ENCODE measurements around the gene SDHAF3. TPM values are rescaled to one million over a fixed set of nuclear protein-coding genes. Genes with fewer than 3 reads are reported as not detected.

Gene SDHAF3
- total RNA-seq, 1 donor from 2014 or later = 17.1 TPM

DNA sequence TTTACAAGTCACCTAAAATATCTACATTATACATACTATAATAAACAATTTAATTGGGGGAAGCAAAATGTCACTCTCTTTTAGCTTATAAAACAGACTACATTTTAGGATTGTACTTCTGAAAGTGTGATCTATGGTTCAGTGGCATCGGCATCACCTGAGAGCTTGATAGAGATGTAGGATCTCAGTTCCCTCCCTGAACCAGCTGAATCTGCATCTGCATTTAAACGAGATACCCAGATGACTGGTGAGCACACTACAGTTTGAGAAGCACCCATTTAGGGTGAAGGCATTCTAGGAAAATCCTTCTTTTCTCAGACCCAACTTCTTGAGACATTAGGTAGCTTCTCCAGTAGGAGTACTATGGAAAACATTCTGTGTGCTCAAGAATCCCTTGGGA is 21.5 kb upstream of the SDHAF3 start:
- Mint-ChIP-seq H3K9me3 (ENCODE audit: low read depth) (no peaks in the 10 kb centered on the region), H3K27ac (no peak overlapping the region), H3K27me3 (peaks cover 10% of the 10 kb centered on the region)

DNA sequence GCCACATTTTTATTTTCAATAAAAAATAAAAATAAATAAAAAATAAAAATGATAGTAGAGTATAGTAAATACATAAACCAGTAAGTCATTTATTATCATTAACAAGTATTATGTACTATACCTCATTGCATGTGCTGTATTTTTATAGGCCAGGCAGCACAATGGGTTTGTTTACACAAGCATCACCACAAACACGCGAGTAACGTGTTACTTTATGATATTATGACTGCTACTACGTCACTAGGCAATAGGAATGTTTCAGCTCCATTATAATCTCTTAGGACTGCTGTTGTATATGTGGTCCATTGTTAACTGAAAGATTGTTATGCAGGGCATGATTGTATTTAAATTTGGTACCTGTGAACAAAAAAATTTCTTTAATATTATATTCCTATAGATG is 20.8 kb upstream of the SDHAF3 start:
- Mint-ChIP-seq H3K27ac (no peak overlapping the region), H3K4me1 (ENCODE audit: low read depth) (no peaks in the 10 kb centered on the region), H3K27me3 (peaks cover 16% of the 10 kb centered on the region), H3K9me3 (ENCODE audit: low read depth) (no peaks in the 10 kb centered on the region), H3K36me3 (ENCODE audit: insufficient read depth) (no peaks in the 10 kb centered on the region), H3K4me3 (ENCODE audit: low read depth) (no peak overlapping the region)
- TF ChIP-seq, protein P1, sequence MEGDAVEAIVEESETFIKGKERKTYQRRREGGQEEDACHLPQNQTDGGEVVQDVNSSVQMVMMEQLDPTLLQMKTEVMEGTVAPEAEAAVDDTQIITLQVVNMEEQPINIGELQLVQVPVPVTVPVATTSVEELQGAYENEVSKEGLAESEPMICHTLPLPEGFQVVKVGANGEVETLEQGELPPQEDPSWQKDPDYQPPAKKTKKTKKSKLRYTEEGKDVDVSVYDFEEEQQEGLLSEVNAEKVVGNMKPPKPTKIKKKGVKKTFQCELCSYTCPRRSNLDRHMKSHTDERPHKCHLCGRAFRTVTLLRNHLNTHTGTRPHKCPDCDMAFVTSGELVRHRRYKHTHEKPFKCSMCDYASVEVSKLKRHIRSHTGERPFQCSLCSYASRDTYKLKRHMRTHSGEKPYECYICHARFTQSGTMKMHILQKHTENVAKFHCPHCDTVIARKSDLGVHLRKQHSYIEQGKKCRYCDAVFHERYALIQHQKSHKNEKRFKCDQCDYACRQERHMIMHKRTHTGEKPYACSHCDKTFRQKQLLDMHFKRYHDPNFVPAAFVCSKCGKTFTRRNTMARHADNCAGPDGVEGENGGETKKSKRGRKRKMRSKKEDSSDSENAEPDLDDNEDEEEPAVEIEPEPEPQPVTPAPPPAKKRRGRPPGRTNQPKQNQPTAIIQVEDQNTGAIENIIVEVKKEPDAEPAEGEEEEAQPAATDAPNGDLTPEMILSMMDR (IDR thresholded peaks at IDR 0.05; ENCODE audit: unreplicated experiment) = no peak
- no peak for DNase-seq (ENCODE audit: low spot score, unreplicated experiment)

More for the DNA sequence above, 21.5 kb upstream of the SDHAF3 start:
- no peak for DNase-seq (ENCODE audit: low spot score, unreplicated experiment)
- TF ChIP-seq, protein P1 (IDR thresholded peaks at IDR 0.05; ENCODE audit: unreplicated experiment) = no peak
- no peak overlapping the region for H3K4me3 Mint-ChIP-seq (ENCODE audit: low read depth)
- H3K36me3 Mint-ChIP-seq (ENCODE audit: insufficient read depth) = no peaks in the 10 kb centered on the region
- H3K4me1 Mint-ChIP-seq (ENCODE audit: low read depth) = no peaks in the 10 kb centered on the region

DNA sequence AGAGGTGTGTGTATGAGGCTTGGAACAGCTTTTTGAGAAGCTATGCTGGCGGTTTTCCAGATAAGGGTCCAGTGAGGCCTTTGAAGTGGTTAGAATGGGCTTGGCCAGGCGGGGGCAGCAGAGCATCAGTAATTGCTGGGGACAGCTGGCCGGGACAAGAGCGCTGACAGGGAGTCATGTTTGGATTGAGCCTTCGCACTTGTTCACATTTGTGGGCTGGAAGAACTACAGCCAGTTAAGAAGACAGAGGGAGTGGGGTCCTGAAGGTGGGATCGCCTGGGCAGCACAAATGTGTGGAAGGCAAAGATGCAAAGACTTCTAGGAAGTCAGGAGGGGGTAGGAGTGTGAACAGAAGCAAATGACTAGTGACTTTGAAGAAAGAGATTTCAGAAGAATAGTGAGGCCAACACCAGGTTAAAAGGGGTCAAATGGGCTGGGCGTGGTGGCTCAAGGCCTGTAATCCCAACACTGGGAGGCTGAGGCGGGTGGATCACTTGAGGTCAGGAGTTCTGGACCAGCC is 12.7 kb upstream of the SDHAF3 start:
- Mint-ChIP-seq H3K9me3 (ENCODE audit: low read depth) (peaks cover 5% of the 10 kb centered on the region), H3K4me1 (ENCODE audit: low read depth) (no peaks in the 10 kb centered on the region), H3K27me3 (peaks cover 26% of the 10 kb centered on the region), H3K27ac (no peak overlapping the region), H3K36me3 (ENCODE audit: insufficient read depth) (peaks cover 2% of the 10 kb centered on the region), H3K4me3 (ENCODE audit: low read depth) (no peak overlapping the region)
- peak; percentile 84 for DNase-seq (ENCODE audit: low spot score, unreplicated experiment)
- TF ChIP-seq, protein P1 (IDR thresholded peaks at IDR 0.05; ENCODE audit: unreplicated experiment) = peak; percentile 80

DNA sequence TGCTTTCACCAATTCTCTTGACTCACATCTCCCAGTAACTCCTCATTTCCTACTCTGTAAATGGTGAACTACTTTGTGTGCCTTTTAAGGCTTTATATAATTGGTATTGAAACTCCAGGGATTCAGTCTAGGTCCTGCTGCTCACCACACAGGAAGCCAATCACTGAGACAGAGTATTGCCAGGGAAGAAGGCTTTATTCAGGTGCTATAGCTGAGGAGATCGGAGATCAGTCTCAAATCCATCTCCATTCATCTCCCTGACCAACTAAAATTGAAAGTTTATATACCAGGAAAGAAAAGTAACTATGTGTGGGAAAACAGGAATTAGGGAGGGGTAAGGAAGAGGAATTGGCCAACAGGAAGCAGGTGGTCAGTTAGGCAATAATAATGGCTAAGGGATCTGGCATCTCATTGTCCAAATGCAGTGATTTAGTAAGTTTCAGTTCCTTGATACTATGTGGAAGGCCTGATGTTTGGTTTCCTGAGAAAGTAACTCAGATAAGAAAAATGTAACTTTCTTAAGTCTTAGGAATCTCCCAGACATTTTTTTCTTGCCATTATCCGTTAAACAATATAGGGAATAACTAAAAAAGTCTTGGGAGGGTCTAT is 10.2 kb upstream of the SDHAF3 start:
- DNase-seq (ENCODE audit: low spot score, unreplicated experiment) = no peak

DNA sequence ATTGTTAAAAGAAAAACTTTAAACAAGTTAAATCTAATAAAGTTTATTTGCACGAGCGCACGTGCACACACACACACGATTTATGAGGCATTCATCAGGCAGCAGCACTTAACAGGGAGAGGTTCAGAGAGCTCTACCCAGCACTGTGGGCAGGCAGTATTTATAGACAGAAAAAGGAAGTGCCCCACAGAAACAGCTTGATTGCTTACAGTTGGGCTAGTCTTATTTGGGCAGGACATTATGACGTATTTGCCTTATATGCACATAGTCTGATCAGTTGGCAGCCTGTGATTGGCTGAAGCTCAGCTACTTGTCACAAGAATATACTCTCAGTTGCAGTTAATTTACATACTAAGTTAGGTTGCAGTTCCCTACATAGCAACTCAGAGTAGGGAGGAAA is 1.2 kb upstream of the SDHAF3 start:
- Mint-ChIP-seq H3K9me3 (ENCODE audit: low read depth) (no peaks in the 10 kb centered on the region), H3K4me1 (ENCODE audit: low read depth) (peaks cover 12% of the 10 kb centered on the region), H3K27ac (no peak overlapping the region), H3K36me3 (ENCODE audit: insufficient read depth) (peaks cover 3% of the 10 kb centered on the region), H3K4me3 (ENCODE audit: low read depth) (peak overlapping the region; percentile 93), H3K27me3 (peaks cover 14% of the 10 kb centered on the region)
- DNase-seq (ENCODE audit: low spot score, unreplicated experiment) = no peak
- TF ChIP-seq, protein P1 (IDR thresholded peaks at IDR 0.05; ENCODE audit: unreplicated experiment) = no peak

More for the DNA sequence above, 10.2 kb upstream of the SDHAF3 start:
- Mint-ChIP-seq H3K4me1 (ENCODE audit: low read depth) (no peaks in the 10 kb centered on the region), H3K27me3 (peaks cover 12% of the 10 kb centered on the region), H3K4me3 (ENCODE audit: low read depth) (no peak overlapping the region), H3K36me3 (ENCODE audit: insufficient read depth) (peaks cover 2% of the 10 kb centered on the region), H3K9me3 (ENCODE audit: low read depth) (peaks cover 9% of the 10 kb centered on the region), H3K27ac (no peak overlapping the region)
- TF ChIP-seq, protein P1 (IDR thresholded peaks at IDR 0.05; ENCODE audit: unreplicated experiment) = no peak

Measured in progenitor cell of endocrine pancreas (in vitro differentiated cells).